Fibroblast of skin of back (primary cell): ENCODE data around the gene RNF126. TPM values are rescaled to one million over a fixed set of nuclear protein-coding genes. Genes with fewer than 3 reads are reported as not detected.
A peak's percentile ranks its signal among the peaks of the same experiment; 100 is the strongest.
"Not testable (repeated sequence)": the region's sequence is repeated elsewhere in the genome, so short reads cannot be mapped to it uniquely, and the experiment has no call there.

Experiments used
- DNase-seq: peaks from one replicate; pipeline ENCODE4 v3.0.0-alpha.2; 2013
- polyA plus RNA-seq, 2 experiments: library from polyadenylated mRNA; unstranded; fragments of 120-200 nt; gene quantifications; one replicate each; pipeline ENCODE4 v1.2.1, GENCODE V29; 2013; ENCODE audit not compliant: insufficient read length in 2 of 2

Gene RNF126
- polyA plus RNA-seq (2013, experiment 1 of 2; ENCODE audit: insufficient read length): 63.9 TPM
- polyA plus RNA-seq (2013, experiment 2 of 2; ENCODE audit: insufficient read length): 36.3 TPM

DNA sequence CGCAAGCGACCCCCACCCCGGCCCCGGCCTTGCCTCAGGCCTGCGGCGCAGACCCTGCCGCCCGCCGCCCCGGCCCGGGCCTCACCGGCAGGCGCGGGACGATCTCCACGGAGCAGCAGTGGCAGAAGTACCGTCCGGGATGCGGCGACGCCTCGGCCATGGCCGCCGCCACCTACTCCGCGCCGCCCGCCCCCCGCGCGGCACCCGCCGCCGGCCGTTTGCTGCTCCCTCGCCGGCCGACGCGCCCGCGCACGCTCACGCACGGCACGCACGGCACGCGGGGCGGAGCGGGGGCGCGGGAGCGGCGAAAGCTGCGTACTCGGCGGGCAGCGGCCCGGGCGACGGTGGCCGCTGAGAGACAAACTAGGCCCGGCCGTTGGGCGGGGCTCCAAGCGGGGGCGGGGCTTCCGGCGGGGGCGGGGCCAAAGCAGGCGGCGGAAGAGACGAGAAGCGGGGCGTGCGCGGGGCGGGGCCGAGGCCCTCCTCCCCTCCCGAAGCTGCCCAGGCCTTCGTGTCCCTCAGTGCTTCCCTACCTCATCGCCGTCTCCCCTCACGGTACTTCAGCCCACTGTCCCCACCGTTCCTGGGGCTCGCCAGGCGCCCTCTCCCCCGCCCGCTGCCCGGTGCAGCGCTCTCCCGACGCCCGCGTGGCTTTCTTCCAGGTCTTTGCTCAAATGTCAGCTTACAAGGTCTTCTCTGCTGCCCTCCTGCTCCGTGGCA lies at the start of gene RNF126:
TSS of gene RNF126 (minus strand) at position 253 of the 720 bp plus-strand sequence. CDS start at position 160, 93 bp downstream.
- peak; percentile 93 for DNase-seq

DNA sequence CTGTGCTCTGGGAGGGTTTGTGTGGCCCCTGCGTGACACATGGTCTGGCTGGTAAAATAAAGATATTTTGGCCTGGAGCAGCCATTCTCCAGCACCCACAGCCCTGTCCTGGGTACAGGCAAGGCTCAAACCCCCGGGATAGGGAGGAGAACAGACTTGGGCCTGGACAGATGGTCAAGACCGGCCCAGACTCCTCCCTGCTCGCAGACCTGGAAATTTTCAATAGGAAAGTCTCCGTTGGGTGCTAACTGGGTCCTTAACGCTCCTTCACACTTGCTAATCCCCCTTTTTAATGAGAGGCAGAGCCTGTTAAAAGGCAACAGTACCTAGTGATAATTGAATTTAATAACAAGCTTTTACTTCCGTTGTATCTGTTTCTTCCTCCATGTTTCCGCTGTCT lies 48.2 kb upstream of the RNF126 start:
- no peak for DNase-seq

DNA sequence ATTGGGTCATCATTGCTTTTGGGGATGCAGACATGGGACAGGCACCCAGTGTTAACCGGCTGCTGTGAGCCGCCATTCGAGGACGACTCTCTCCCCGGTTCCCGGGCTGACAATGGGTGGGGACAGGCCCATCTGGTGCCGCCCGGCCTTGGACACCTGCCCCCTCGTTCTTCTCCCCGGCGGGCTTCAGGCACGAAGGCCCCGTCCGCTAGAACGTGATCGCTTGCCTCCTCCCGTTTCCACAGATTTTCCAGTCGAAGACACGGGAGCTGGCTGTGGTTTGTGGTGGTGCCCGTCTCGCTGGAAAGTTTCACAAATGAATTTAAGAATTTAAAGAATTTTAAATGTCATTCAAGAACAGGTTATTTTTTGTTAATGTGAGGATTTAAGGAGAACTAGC lies 47.8 kb upstream of the RNF126 start:
- no peak for DNase-seq

DNA sequence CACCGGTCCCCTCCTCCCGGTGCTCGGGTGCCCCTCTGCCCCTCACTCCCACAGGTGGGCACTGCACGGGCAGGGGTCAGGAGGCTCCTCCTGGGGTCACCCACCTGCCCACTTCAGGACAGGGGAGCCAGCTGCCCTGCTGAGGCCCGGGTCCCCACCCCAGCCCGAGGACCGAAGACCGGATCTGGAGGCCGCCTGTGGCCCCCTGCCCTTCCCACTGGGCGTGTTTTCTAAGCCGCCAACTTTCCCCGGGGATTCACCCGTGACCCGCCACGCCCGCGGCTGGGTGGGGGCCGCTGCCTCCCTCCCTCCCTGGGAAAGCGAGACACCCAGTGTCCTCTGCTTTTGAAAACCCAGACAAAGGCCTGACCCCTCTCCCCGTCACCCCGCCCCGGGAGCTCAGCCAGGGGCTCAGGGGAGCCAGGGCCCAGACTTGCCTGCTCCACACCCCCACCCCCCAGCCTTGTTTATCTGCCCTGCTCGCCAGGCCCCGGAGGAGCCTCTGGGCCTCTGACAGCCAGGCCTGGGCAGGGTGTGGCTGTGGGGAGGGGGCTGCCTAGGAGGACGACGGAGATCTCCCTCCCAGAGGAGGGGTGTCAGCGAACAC lies 47.1 kb upstream of the RNF126 start:
- no peak for DNase-seq

GRCh38 chr19:709196-709964 lies 46.4 kb upstream of the RNF126 start:
- no peak for DNase-seq

DNA sequence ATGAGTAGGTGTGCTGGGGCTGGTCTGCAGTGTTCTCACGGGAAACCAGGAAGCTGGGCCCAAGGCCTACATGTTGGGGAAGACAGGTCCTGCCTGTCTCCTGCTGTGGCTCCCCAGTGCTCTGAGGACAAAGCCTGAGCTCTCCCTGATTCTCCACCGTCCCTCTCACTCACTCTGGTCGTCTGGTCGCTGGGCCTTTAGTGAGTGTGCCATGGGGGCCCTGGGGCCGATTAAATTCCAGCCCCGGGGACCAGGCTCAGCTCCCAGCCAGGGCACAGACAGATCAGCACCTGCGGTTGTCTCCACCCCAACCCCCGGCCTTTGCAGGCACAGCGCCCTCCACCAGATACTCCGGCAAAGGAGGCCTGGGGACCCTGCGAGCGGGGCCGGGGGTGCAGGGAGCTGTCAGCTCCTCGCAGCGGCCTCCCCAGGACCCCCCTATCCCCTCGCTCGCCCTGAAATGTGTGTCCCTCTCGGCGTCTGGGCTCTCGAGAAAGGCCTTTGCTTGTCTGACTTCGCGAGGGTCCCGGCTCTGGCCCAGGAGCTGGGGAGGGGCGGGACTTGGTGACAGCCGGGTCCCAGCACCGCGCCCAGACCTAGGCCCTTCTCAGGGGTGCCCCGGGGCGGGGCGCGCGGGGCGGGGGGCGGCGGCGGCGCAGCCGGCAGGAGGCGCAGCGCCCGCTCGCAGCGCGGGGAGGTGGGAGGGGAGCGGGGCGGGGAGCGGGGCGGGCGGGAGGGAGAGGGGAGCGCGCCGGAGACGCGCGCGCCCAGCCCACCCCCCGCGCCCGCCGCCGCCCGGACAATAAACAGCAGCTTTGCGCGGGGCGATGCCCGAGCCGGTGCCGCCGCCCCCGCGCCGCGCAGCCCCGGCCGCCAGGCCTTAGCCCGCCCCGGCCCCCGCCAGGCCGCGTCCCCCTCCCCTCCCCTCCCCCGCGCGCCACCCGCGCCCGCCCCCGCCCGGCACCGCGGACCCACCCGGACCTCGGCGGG lies 45.4 kb upstream of the RNF126 start, which contains the start of gene PALM:
TSS of gene PALM (plus strand) at position 782 of the 990 bp plus-strand sequence. CDS start 212 bp downstream, outside the sequence.
- peak; percentile 28 for DNase-seq

DNA sequence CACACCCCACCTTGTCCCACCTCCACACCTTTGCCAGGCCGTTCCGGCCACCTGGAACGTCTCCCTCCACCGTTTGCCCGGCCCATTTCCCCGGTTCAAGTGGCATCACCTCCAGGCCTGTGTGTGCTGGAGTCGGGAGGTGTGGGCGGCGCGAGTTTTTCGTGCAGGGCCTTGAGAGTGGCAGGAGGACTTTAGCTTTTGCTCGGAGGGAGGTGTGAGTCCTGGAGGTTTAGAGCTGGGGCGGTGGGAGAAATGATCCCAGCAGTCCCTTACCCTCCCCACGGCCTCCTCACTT lies 41.4 kb upstream of the RNF126 start:
- DNase-seq: no peak

DNA sequence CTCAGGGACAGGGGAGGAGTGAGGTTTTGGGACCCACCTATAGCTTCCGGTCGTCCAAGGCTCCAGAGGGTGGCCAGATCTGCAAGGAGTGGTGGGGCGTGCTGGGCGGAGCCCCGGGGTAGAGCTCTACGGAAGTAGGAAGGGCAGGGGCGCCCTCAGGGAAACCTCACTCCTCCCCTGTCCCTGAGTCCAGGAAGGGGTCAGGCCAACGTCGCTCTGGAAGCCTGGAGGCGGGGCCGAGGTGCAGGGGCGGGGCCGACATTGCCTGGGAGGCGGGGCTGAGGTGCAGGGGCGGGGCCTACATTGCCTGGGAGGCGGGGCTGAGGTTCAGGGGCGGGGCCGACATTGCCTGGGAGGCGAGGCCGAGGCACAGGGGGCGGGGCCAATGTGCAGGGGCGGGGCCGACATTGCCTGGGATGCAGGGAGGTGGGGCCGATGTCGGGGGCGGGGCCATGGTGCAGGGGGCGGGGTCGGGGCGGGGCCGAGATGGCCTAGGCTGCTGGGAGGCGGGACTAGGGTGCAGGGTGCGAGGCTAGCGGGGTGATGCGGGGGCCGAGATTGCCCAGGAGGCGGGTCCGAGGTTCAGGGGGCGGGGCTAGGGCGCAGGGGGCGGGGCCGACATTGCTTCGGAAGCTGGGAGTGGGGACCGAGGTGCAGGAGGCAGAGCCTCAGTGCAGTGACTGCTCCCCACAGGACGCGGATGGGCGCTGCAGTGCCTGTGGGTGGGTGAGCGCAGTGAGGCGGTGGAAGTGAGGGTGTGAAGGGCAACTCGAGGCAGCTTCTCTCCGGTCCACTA lies 40.8 kb upstream of the RNF126 start:
- peak; percentile 31 for DNase-seq

DNA sequence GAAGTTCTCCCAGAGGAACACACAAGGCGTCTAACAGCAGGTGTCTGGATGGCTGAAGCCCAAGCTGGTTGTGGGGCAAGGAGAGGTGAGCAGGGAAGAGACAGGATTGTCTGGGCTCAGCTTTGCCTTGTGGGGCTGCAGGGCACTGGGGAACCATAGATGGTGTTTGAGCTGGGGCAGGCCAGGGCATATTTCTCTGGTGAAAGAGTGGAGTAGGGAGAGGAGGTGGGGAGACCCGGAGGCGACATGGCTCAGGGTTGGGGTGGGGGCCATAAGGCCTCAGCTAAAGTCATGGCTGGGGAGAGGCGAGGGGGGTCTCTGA lies 40.3 kb upstream of the RNF126 start:
- no peak for DNase-seq

DNA sequence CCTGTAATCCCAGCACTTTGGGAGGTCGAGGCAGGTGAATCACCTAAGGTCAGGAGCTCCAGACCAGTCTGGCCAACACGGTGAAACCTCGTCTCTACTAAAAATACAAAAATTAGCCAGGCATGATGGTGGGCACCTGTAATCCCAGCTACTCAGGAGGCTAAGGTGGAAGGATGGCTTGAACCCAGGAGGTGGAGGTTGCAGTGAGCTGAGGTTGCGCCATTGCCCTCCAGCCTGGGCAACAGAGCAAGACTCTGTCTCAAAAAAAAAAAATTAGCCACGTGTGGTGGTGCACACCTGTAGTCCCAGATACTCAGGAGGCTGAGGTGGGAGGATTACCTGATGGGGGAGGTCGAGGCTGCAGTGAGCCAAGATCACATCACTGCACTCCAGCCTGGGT lies 39.8 kb upstream of the RNF126 start:
- not testable (repeated sequence) for DNase-seq

- not testable (repeated sequence) for DNase-seq
Observed at GRCh38 chr19:699885-700284, 36.9 kb upstream of the RNF126 start.

DNA sequence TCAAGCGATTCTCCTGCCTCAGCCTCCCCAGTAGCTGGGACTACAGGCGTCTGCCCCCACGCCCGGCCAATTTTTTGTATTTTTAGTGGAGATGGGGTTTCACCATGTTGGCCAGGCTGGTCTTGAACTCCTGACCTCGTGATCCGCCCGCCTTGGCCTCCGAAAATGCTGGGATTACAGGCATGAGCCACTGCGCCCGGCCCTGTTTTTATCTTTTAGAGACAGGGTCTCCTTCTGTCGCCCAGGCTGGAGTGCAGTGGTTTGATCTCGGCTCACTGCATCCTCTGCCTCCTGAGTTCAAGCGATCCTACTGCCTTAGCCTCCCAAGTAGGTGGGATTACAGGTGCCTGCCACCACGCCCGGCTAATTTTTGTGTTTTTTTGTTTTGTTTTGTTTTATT lies 35.5 kb upstream of the RNF126 start:
- not testable (repeated sequence) for DNase-seq

DNA sequence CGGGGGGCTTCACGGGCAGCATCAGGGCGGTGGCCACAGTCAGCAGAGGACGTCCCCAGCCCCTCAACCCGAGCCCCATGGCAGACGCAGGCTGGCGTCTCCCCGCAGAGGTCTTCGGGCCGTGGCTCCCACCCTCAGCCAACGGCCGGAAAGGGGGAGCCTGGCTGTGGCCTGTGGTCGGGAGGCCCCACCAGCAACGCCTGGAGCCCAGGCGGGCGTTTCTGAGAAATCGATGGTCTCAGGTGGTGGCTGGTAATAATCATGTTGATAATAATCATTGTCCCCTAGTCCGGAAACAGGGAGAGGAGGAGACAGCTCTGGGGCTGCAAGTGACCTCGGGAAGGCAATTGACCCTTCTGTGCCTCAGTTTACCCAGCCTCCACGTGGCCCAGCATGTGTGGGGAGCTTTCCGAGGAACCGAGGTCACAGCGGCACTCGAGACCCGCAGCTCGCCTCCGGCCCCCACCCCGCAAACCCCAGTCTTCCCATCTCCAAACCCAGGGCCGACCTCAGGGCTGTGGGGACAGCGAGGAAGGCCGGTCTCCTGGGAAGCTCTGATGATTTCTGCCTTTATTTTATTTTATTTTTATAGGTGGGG lies 32.4 kb upstream of the RNF126 start, which contains the start of gene PRSS57:
TSS of gene PRSS57 (minus strand) at position 101 of the 598 bp plus-strand sequence. CDS start at position 79, 22 bp downstream.
- DNase-seq: no peak

DNA sequence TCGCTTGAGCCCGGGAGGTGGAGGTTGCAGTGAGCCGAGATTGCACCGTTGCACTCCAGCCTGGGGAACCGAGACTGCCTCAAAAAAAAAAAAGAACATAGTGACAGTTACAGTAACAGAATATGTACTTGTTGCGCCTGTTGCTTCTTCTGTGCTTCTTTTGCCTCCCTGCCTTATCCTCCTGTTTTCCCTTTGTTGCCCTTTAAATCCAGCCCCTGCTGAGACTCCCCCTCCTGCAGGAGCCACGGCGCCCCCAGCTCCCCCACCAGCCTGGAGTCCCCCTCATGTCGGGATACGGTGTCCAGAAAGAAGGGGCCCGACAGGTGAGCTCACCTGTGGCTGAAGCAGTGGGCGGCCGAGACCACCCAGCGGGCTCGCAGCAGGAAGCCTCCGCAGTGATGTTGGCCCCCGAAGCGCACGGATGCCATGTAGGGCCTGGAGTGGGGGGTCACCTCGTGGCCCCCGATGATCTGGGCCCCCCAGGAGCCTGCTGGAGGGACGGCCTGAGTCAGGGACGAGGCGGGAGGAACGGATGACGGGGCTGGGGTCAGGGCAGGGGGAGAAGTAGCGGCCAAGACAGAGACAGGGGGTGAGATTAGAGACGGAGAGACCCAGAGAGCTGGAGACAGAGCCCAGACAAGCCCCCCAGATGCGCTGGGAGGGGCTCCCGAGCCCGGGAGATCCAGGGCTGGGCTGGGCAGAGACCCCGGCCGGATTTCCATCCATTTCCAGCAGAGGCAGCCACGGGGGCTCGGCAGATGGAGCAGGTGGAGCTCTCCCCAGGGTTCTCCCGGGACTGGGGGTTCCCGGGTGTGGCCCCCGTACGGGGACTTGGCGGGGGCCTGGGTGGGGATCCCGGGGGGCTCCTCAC lies 31.7 kb upstream of the RNF126 start:
- DNase-seq: no peak

DNA sequence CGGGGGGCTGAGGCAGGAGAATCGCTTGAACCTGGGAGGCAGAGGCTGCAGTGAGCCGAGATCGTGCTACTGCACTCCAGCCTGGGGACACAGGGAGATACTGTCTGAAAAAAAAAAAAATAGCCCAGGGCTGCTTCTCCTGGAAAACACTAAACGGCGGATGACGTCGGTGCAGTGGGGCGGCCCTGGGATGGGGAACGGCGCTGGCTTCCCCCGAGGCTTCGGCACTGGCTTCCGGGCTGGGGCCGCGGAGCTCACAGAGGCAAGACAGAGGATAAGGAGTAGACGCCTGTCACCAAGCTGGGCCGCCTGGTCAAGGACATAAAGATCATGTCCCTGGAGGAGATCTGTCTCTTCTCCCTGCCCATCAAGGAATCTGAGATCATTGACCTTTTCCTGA lies 27.2 kb upstream of the RNF126 start:
- no peak for DNase-seq

DNA sequence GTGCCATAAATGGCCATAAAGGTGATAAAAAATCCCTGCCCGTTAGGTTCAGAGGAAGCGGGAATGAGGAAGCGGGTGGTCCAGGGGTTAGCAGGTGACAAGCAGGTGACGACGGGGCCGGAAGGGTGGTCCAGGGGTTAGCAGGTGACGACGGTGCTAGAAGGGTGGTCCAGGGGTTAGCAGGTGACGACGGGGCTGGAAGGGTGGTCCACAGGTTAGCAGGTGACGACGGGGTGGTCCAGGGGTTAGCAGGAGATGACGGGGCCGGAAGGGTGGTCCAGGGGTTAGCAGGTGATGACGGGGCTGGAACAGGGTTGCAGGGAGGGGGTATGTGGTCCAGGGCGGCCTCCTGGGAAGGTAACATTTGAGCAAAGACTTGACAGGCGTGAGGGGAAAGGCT lies 26.0 kb upstream of the RNF126 start:
- no peak for DNase-seq

DNA sequence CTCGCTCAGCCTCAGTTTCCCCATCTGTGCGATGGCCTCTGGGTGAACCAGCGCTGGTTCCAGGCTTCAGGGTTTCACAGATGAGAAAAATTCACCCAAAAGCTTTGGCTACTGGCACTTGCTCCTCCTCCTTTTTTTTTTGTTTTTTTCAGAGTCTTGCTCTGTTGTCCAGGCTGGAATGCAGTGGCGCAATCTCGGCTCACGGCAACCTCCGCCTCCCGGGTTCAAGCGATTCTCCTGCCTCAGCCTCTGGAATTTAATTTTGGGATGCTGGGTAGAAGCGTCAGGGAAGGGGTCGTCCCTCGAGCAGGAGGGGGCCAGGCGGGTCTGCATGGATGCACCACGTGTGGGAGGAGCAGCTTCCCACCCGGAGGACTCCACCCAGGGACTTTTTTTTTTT lies 25.2 kb upstream of the RNF126 start:
- no peak for DNase-seq

GRCh38 chr19:687569-688166 lies 24.7 kb upstream of the RNF126 start:
- DNase-seq: no peak

GRCh38 chr19:686589-687297 lies 23.7 kb upstream of the RNF126 start:
- no peak for DNase-seq
